Stimulated activated CD4-positive, alpha-beta T cell treated with anti-CD3 and anti-CD28 coated beads, Interleukin-1b, Interleukin-23, amount 100 ng/mL, for 1 hour (primary cell): ENCODE results near the gene FHIT.

Experiments used
- DNase-seq, 2 donors: peaks; one replicate each; pipeline ENCODE4 v3.0.0-alpha.2; 2020; ENCODE audit warnings: low read depth in 2 of 2

Gene FHIT

GRCh38 chr3:60764870-60765269 is 486.4 kb downstream of the FHIT start:
- DNase-seq: no peak

- no peak for DNase-seq
These were observed 491.1 kb downstream of the FHIT start for GRCh38 chr3:60760145-60760544.

- no peak for DNase-seq
These were observed 491.8 kb downstream of the FHIT start for GRCh38 chr3:60759439-60759838.

DNA sequence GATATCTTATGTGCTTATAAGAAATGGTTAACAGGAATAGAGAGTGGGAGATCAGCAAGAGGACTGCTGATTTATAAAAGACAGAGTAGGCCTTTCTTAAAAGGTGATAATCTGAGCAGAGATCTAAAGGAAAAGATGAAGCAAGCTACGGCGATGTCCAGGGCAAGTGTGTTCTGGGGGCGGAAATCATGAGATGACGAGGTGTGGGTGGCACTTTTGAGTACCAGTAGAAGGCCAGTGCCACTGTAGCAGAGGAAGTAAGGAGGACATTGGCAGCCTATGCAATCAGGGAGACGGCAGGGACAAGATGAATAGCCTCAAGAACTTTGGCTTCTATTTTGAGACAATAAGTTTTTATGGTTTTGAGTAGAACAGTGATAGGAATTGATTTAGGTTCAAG is 492.4 kb downstream of the FHIT start:
- DNase-seq: no peak

- DNase-seq: no peak
These were observed 493.1 kb downstream of the FHIT start for GRCh38 chr3:60758171-60758570.

GRCh38 chr3:60757724-60758123 is 493.5 kb downstream of the FHIT start:
- DNase-seq: no peak

GRCh38 chr3:60756241-60757030 is 494.8 kb downstream of the FHIT start:
- no peak for DNase-seq

DNA sequence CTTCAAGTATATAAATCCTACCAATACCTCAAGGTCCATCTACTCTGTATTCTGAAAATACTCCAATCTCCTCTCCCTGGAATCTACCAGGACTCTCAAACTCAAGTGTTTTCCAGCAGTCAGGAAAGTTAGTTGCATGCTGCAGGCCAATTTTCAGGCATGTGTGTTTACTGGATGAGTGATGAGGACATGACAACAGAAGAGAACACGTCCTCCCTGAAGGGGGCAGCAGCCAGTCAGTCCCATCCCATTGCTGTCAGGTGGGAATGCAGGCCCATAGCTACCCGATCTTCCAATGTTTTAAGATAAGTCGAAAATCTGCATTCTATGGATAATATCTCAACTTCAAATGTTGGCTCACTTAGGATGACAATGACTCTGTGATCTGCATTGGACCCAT is 496.2 kb downstream of the FHIT start:
- DNase-seq: no peak

GRCh38 chr3:60754617-60755016 is 496.6 kb downstream of the FHIT start:
- no peak for DNase-seq

- DNase-seq: no peak
These were observed 498.4 kb downstream of the FHIT start for GRCh38 chr3:60752809-60753208.

- DNase-seq: no peak
These were observed 504.4 kb downstream of the FHIT start for GRCh38 chr3:60746695-60747416.

DNA sequence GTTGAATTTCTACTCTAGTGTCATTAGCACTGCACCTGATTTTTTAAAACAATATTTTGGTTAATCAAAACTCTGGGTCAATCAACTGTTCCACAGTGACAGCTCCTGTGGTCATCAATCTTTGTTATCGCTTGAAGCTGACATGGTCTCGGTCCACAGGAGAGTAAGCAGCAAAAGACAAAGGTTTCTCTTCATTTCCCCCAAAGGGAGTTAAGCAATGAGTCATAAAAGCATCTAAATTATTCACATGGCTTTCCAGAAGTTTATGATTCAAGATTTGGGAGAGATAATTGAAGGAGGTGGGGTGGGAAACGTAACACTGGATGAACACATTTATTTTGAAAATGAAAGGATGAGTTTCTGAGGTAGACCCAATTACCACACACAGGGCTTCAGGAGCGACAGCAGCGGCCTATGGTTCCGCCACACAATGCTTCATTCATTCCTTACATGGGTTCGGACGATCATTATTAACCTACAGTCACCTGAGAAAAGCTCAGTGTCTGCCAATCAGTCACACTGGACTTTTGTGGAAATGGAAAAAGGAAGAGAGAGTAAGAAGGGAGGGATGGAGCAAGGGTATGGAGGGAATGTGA is 505.1 kb downstream of the FHIT start:
- no peak for DNase-seq

- DNase-seq: no peak
These were observed 507.6 kb downstream of the FHIT start for GRCh38 chr3:60743631-60744164.

- DNase-seq: no peak
These were observed 508.6 kb downstream of the FHIT start for GRCh38 chr3:60742606-60743145.

- DNase-seq: no peak
These were observed 513.4 kb downstream of the FHIT start for GRCh38 chr3:60737633-60738399.

DNA sequence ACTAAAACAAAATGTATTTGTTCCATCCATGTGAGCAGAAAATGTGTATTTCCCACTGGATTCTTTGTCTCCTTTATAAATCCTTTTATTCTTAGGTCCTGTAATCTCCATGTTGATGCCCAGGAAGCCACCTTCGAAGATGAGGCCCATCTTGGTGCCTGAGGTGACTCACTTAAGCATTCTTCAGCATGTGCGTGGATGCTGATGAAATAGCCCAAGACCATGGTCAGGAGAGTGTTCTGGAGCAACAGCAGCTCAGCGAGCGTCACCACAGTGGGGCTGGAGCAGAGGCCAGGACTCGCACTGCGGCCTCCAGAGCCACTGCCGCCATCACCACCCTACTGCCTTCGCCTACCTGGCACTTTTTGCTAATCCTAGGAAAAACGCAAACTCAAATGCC is 520.9 kb downstream of the FHIT start:
- DNase-seq: no peak

GRCh38 chr3:60729056-60729455 is 522.2 kb downstream of the FHIT start:
- DNase-seq: no peak

GRCh38 chr3:60728006-60728405 is 523.2 kb downstream of the FHIT start:
- no peak for DNase-seq

DNA sequence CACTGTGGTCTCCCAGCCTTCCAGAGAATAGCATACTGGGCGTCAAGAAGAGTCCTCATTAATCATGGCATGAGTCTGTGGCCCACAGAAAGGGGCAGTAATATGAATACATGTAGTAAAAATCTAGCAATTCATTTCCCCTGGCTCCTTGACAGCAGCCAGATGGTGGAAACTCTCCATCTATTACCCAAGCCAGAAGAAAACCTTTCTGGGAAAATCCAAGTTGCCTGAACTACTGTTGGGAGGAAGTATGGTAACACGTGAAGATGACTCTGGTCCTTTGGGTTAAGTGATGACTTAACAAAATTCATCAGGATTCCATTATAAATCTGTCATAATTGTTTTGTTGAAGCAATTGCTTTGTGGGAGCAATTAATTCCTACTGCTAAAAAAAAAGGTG is 530.5 kb downstream of the FHIT start:
- no peak for DNase-seq

DNA sequence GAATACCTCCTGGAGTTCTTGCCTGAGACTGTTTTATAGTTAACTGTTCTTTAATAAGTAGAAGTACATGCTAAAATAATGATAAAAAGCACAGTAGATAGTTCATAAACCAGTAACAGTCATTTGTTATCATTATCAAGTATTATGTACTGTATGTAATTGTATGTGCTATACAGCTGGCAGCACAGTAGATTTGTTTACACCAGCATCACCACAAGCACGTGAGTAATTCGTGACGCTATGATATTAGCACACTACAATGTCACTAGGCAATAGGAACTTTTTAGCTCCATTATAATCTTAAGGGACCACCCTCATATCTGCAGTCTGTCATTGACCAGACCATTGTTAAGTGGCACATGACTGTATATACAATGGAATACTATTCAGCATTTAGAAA is 534.7 kb downstream of the FHIT start:
- no peak for DNase-seq

GRCh38 chr3:60708191-60708975 is 542.9 kb downstream of the FHIT start:
- DNase-seq: no peak
